GM23248 (cell line): ENCODE data around the gene NBPF11.

Experiments
- EZH2 ChIP-seq: fragments of 200-600 bp; sonication (generic); IDR thresholded peaks from 2 replicates; pipeline ENCODE4 v1.6.1; 2018; ENCODE audit warnings: antibody characterized with exemption, mild to moderate bottlenecking; ENCODE audit not compliant: insufficient read depth, poor library complexity, severe bottlenecking
- EZH2phosphoT487 ChIP-seq: fragments of 200-600 bp; sonication (generic); IDR thresholded peaks from 2 replicates; pipeline ENCODE4 v1.6.1; 2018; ENCODE audit warnings: antibody characterized with exemption, moderate library complexity, mild to moderate bottlenecking, low read depth; ENCODE audit not compliant: insufficient read depth

DNA sequence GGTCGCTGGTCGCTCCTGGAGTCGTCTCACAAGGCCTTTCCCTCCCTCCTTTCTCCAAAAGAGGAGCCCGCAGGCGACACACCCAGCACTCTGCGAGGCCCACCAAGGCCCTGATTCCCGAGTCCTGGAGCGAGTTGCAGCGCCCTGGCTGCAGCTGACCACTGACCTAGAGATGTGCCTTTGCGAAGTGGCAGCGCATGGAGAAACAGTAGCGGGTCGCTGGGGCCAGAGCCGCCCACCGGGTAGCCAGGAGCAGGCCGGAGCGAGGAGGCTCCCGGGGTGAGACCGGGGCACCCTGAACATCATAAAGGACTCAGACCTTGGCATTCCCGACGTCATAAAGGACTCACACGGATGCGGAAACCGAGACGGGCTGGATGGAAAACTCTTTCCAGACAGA, 10.3 kb upstream of the NBPF11 start:
- TF ChIP-seq EZH2, result no peak
- TF ChIP-seq EZH2phosphoT487, result no peak
